Measurements from ENCODE around the gene SNAI3.

Gene SNAI3

DNA sequence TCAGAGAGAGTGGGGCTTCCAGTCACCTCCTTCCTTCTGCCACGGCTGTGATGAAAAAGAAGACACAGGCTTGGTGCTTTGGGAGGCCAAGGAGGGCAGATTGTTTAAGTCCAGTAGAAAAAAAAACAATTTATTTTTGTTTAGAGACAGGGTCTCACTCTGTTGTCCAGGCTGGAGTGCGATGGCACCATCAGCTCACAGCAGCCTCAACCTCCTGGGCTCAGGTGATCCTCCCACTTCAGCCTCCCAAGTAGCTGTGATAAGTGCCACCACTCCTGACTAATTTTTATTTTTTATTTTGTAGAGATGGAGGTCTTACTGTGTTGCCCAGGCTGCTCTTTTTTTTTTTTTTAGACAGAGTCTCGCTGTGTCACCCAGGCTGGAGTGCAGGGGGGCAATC is 20.7 kb downstream of the SNAI3 start:
- Histone ChIP-seq H3F3A (ENCODE audit: control insufficient read depth, insufficient read depth) (peaks cover 12% of the 10 kb centered on the region), H3K9me3 (ENCODE audit: control insufficient read depth, insufficient read depth, low read length) (no peaks in the 10 kb centered on the region), H4K20me1 (ENCODE audit: control insufficient read depth, insufficient read depth, low read depth, low read length) (peaks cover 10% of the 10 kb centered on the region; the same call in 1 of the 2 replicates), H3K4me1 (ENCODE audit: control insufficient read depth, low read length) (peaks cover 42% of the 10 kb centered on the region), H3K36me3 (ENCODE audit: control insufficient read depth, low read length) (peaks cover 47% of the 10 kb centered on the region), H3K27me3 (ENCODE audit: control insufficient read depth, low read length) (no peaks in the 10 kb centered on the region), H3K4me3 (ENCODE audit: low read length) (peak overlapping the region; percentile 92), H3K79me2 (ENCODE audit: control insufficient read depth, low read length) (peaks cover 46% of the 10 kb centered on the region), H3K27ac (ENCODE audit: low read depth, low read length) (peak overlapping the region; percentile 90), H3K9me2 (replicated peaks; ENCODE audit: control insufficient read depth, low read length) (no peaks in the 10 kb centered on the region), H3K4me2 (ENCODE audit: low read length) (peak overlapping the region; percentile 71)
- TF ChIP-seq, protein P1, sequence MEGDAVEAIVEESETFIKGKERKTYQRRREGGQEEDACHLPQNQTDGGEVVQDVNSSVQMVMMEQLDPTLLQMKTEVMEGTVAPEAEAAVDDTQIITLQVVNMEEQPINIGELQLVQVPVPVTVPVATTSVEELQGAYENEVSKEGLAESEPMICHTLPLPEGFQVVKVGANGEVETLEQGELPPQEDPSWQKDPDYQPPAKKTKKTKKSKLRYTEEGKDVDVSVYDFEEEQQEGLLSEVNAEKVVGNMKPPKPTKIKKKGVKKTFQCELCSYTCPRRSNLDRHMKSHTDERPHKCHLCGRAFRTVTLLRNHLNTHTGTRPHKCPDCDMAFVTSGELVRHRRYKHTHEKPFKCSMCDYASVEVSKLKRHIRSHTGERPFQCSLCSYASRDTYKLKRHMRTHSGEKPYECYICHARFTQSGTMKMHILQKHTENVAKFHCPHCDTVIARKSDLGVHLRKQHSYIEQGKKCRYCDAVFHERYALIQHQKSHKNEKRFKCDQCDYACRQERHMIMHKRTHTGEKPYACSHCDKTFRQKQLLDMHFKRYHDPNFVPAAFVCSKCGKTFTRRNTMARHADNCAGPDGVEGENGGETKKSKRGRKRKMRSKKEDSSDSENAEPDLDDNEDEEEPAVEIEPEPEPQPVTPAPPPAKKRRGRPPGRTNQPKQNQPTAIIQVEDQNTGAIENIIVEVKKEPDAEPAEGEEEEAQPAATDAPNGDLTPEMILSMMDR (IDR thresholded peaks at IDR 0.05; ENCODE audit: low read depth, low read length, poor library complexity, severe bottlenecking): no peak
- TF ChIP-seq EZH2phosphoT487 (IDR thresholded peaks at IDR 0.05; ENCODE audit: borderline replicate concordance, low read length): no peak

DNA sequence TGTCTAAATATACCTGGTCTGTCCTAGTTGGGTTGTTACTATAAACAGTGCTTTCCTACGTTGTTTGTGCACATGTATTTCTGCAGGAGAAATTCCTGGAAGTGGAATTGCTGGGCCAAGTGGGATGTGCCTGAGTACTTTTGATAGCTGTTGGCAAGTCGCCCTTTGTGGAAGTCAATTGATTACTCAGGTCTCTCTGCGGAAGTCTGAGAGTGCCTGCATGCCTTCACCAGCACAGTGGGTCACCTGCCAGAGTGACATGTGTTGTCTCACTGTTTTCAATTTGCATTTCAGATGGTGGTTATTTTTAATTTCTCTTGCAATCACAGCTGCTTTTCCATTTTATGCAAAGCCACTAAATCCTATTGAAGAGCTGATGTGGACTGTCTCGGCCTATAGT is 21.2 kb downstream of the SNAI3 start:
- H3K27me3 ChIP-seq (ENCODE audit: control insufficient read depth, low read length): no peaks in the 10 kb centered on the region

DNA sequence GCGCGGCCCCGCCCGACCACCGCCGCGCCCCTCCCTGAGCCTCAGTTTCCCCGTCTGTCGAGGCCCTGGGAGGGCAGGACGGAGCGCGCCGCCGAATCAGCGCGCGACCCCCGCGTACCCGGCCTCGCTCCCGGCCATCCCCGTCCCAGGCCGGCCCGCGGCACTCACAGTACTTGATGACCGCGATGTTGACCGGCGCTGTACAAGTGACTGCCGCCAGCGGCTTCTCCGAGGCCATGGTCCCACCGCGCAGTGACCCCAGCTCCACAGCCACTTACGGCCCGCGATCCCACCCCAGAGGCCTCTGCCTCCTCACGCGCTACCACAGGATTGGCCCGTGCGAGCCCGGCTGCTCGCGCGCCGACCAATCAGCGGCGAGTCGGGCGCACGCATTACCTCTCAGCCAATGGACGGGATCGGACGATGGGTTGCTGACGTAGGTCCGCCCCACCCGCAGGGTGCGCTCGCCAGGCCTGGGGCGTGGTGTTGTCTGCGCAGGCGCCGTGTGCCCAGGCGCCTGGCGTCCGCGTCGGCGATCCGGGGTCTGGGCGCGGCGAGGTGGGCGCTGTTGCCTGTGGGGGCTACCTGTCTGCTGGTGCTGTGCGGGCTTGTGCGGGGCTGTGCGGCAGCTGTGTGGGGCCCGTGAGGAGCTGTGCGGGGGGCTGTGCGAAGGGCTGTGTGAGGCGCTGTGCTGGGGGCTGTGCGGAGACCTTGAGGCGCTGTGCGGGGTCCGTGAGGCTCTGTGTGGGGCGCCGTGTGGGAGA is 23.3 kb downstream of the SNAI3 start, which contains the start of gene MVD:
MVD (minus strand) TSS at position 249 of the 764 bp plus-strand sequence; CDS start at position 238, 11 bp downstream.
- Histone ChIP-seq H3K4me2 (ENCODE audit: low read length) (peak within 1 kb of the TSS; percentile 82), H3F3A (ENCODE audit: control insufficient read depth, insufficient read depth) (peaks cover 12% of the 10 kb centered on the region), H3K4me3 (ENCODE audit: low read length) (peak within 1 kb of the TSS; percentile 92), H3K9me3 (ENCODE audit: control insufficient read depth, insufficient read depth, low read length) (no peaks in the 10 kb centered on the region), H3K36me3 (ENCODE audit: control insufficient read depth, low read length) (peaks cover 60% of the 10 kb centered on the region), H4K20me1 (ENCODE audit: control insufficient read depth, insufficient read depth, low read depth, low read length) (peaks cover 10% of the 10 kb centered on the region; the same call in 1 of the 2 replicates), H3K9me2 (replicated peaks; ENCODE audit: control insufficient read depth, low read length) (no peaks in the 10 kb centered on the region), H3K4me1 (ENCODE audit: control insufficient read depth, low read length) (peaks cover 50% of the 10 kb centered on the region), H3K79me2 (ENCODE audit: control insufficient read depth, low read length) (peaks cover 71% of the 10 kb centered on the region), H3K27ac (ENCODE audit: low read depth, low read length) (peak within 1 kb of the TSS; percentile 90), H3K27me3 (ENCODE audit: control insufficient read depth, low read length) (no peaks in the 10 kb centered on the region)
- TF ChIP-seq EZH2phosphoT487 (IDR thresholded peaks at IDR 0.05; ENCODE audit: borderline replicate concordance, low read length): no peak
- TF ChIP-seq, protein P1 (IDR thresholded peaks at IDR 0.05; ENCODE audit: low read depth, low read length, poor library complexity, severe bottlenecking): no peak

More for the DNA sequence above, 21.2 kb downstream of the SNAI3 start:
- no peak for TF ChIP-seq EZH2phosphoT487 (IDR thresholded peaks at IDR 0.05; ENCODE audit: borderline replicate concordance, low read length)
- Histone ChIP-seq H3K4me2 (ENCODE audit: low read length) (peak overlapping the region; percentile 71), H3K79me2 (ENCODE audit: control insufficient read depth, low read length) (peaks cover 50% of the 10 kb centered on the region), H3K4me3 (ENCODE audit: low read length) (peak overlapping the region; percentile 92), H3K9me2 (replicated peaks; ENCODE audit: control insufficient read depth, low read length) (no peaks in the 10 kb centered on the region), H4K20me1 (ENCODE audit: control insufficient read depth, insufficient read depth, low read depth, low read length) (peaks cover 10% of the 10 kb centered on the region; the same call in 1 of the 2 replicates), H3K4me1 (ENCODE audit: control insufficient read depth, low read length) (peaks cover 44% of the 10 kb centered on the region), H3K27ac (ENCODE audit: low read depth, low read length) (peak overlapping the region; percentile 90), H3F3A (ENCODE audit: control insufficient read depth, insufficient read depth) (peaks cover 12% of the 10 kb centered on the region), H3K9me3 (ENCODE audit: control insufficient read depth, insufficient read depth, low read length) (no peaks in the 10 kb centered on the region), H3K36me3 (ENCODE audit: control insufficient read depth, low read length) (peaks cover 49% of the 10 kb centered on the region)

Measured in DOHH2 (cell line).